ENCODE results near the gene GPR39. TPM values are rescaled to one million over a fixed set of nuclear protein-coding genes. Genes with fewer than 3 reads are reported as not detected.

Gene GPR39
- total and polyA plus RNA-seq, 8 donors: 0.87 to 16.0 (median 5.5) TPM; not detected in 1

DNA sequence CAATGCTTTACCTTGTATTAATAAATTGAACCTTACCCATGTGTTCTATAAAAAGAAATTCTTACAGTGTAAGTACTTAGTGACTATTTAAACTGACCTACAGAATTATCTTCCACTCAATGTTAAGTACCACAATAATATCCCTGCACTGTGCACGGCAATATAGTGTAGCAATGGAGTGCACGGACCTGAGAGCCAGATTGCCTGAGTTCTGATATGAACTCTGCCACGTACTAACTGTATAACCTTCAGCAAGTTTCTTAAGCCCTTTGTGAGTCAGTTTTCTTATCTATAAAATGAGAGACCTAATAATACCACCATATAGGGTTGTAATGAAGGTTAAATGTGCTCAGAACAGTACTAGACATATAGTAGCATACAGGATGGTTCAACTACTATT is 66.2 kb downstream of the GPR39 start:
- H3K9me3 ChIP-seq: no peaks in the 10 kb centered on the region
- 65 to 79% (median 72%) methylated on average over 3 of the region's 3 CpGs for WGBS, 5 donors
- H3K4me3 ChIP-seq: no peak overlapping the region
- H3K27me3 ChIP-seq: no peaks in the 10 kb centered on the region
- DNase-seq: no peak
- peaks cover 0 to 17% (median 12%) of the 10 kb centered on the region in 4 donors for H3K4me1 ChIP-seq
- H3K36me3 ChIP-seq: no peaks in the 10 kb centered on the region
- no peak overlapping the region for H3K27ac ChIP-seq
- intact Hi-C loops (cut with DNase I; ENCODE audit: low total_unique reads): no loop called here
- no peak for TF ChIP-seq POLR2AphosphoS5 (IDR thresholded peaks at IDR 0.05)
- no peak for TF ChIP-seq POLR2A (IDR thresholded peaks at IDR 0.05)
- no peak for TF ChIP-seq EP300 (IDR thresholded peaks at IDR 0.05)
- TF ChIP-seq, protein P1, sequence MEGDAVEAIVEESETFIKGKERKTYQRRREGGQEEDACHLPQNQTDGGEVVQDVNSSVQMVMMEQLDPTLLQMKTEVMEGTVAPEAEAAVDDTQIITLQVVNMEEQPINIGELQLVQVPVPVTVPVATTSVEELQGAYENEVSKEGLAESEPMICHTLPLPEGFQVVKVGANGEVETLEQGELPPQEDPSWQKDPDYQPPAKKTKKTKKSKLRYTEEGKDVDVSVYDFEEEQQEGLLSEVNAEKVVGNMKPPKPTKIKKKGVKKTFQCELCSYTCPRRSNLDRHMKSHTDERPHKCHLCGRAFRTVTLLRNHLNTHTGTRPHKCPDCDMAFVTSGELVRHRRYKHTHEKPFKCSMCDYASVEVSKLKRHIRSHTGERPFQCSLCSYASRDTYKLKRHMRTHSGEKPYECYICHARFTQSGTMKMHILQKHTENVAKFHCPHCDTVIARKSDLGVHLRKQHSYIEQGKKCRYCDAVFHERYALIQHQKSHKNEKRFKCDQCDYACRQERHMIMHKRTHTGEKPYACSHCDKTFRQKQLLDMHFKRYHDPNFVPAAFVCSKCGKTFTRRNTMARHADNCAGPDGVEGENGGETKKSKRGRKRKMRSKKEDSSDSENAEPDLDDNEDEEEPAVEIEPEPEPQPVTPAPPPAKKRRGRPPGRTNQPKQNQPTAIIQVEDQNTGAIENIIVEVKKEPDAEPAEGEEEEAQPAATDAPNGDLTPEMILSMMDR (IDR thresholded peaks at IDR 0.05): no peak

DNA sequence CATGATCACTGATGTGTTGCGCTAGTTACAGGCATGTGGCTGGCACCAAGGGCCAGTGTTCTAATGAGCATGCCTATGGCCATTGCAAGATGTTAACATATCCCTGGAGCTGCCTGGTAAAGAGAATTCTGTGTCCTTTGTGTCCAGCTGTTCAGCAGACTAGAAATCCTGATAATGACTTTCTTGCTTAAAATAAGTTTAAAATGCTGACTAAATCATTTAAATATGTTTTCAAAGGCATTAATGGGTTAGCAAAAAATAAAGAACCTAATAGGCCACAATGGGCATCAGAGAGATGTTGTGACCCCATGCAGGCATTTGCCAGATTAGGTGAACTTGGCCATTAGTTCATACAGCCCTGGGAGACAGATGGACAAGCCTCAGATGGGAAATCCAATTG is 67.5 kb downstream of the GPR39 start:
- intact Hi-C loops (cut with DNase I; ENCODE audit: low total_unique reads): no loop called here
- Histone ChIP-seq H3K36me3 (no peaks in the 10 kb centered on the region), H3K27me3 (no peaks in the 10 kb centered on the region), H3K4me3 (no peak overlapping the region), H3K27ac (no peak overlapping the region), H3K4me1 (peaks cover 0 to 4% (median under 1%) of the 10 kb centered on the region in 4 donors), H3K9me3 (no peaks in the 10 kb centered on the region)
- WGBS, 5 donors: 97 to 100% (median 98%) methylated on average over 1 of the region's 1 CpG
- no peak for TF ChIP-seq POLR2AphosphoS5 (IDR thresholded peaks at IDR 0.05)
- TF ChIP-seq, protein P1 (IDR thresholded peaks at IDR 0.05): no peak
- TF ChIP-seq POLR2A (IDR thresholded peaks at IDR 0.05): no peak
- TF ChIP-seq EP300 (IDR thresholded peaks at IDR 0.05): no peak
- DNase-seq: no peak

DNA sequence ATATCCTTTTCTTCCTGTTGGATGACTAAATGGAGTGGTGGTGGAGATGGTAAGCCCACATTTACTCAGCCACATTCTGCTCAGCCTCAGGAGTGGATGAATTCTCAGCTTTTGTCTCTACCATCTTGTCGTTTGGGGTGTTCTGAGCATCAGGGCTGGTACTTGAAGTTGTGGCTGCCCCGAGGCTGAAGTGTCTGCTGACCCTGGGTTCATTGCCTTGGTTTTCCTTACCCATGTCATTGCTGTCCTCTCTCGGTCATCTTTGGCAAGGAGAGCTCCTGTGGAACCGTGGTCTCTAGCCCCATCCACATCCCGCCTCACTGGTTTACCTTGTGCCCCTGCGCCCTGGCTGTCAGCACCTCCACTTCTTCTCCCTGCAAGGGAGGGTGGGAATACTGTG is 71.9 kb downstream of the GPR39 start:
- TF ChIP-seq POLR2AphosphoS5 (IDR thresholded peaks at IDR 0.05) (no peak), EP300 (IDR thresholded peaks at IDR 0.05) (no peak), POLR2A (IDR thresholded peaks at IDR 0.05) (no peak)
- TF ChIP-seq, protein P1 (IDR thresholded peaks at IDR 0.05): no peak
- WGBS, 5 donors: 88 to 95% (median 90%) methylated on average over 6 of the region's 6 CpGs
- intact Hi-C loops (cut with DNase I; ENCODE audit: low total_unique reads): no loop called here
- Histone ChIP-seq H3K4me1 (no peaks in the 10 kb centered on the region), H3K36me3 (no peaks in the 10 kb centered on the region), H3K27ac (no peak overlapping the region), H3K27me3 (no peaks in the 10 kb centered on the region), H3K9me3 (no peaks in the 10 kb centered on the region), H3K4me3 (no peak overlapping the region)
- no peak for DNase-seq

DNA sequence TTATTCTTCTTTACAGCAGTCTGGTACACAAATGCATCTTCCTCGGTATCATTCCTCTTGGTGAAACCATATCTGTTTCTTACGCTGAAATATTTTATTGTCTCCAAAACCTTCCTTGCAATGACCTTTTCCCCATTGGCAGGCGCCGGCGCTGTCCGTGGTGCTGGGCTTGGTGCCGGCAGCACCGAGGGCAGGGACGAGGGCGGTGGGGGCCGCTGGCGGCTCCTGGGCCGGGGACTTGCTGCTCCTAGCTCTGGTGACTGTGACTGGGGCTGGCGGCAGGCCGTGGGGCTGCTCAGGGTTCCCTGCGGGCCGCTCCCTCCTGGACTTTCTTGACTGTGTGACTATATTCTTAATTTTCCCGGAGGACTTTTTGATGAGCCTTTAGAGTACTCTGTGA is 72.5 kb downstream of the GPR39 start:
- peak in 1 of 2 donors; percentile 69 for DNase-seq
- H3K27ac ChIP-seq: no peak overlapping the region
- no peaks in the 10 kb centered on the region for H3K4me1 ChIP-seq
- H3K4me3 ChIP-seq: no peak overlapping the region
- no peaks in the 10 kb centered on the region for H3K27me3 ChIP-seq
- TF ChIP-seq POLR2A (IDR thresholded peaks at IDR 0.05) (no peak), POLR2AphosphoS5 (IDR thresholded peaks at IDR 0.05) (no peak), EP300 (IDR thresholded peaks at IDR 0.05) (no peak)
- intact Hi-C loops (cut with DNase I; ENCODE audit: low total_unique reads): no loop called here
- no peaks in the 10 kb centered on the region for H3K36me3 ChIP-seq
- H3K9me3 ChIP-seq: no peaks in the 10 kb centered on the region
- WGBS, 5 donors: 28 to 38% (median 34%) methylated on average over 18 of the region's 18 CpGs

DNA sequence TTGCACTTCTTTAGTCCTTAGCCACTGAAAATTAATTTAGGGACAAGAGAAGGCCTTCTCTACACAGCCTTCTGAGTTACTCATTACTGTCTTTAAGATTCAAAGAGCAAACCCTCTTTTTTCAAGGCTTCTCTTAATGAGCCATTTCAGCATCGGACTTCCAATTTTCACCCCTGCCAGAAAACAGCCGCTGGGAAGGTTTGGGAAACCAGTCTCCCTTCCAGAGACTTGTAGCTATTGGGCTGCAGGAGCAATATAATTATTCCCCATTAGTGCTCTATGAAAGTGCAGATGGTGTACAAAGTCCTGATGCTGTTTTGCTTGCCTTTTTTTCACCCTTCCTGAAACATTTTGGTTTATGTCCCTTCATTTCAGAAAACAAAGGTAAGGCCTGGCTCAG is 79.3 kb downstream of the GPR39 start:
- WGBS, 5 donors: 79 to 98% (median 94%) methylated on average over 2 of the region's 2 CpGs

More for the DNA sequence above, 79.3 kb downstream of the GPR39 start:
- H3K27ac ChIP-seq: no peak overlapping the region
- no peaks in the 10 kb centered on the region for H3K9me3 ChIP-seq
- DNase-seq: no peak
- H3K27me3 ChIP-seq: no peaks in the 10 kb centered on the region
- no peaks in the 10 kb centered on the region for H3K4me1 ChIP-seq
- no peaks in the 10 kb centered on the region for H3K36me3 ChIP-seq
- H3K4me3 ChIP-seq: no peak overlapping the region
- TF ChIP-seq, protein P1 (IDR thresholded peaks at IDR 0.05): no peak
- no peak for TF ChIP-seq POLR2AphosphoS5 (IDR thresholded peaks at IDR 0.05)
- no peak for TF ChIP-seq EP300 (IDR thresholded peaks at IDR 0.05)
- TF ChIP-seq POLR2A (IDR thresholded peaks at IDR 0.05): no peak
- intact Hi-C loops (cut with DNase I; ENCODE audit: low total_unique reads): no loop called here
